Epidermal melanocyte (primary cell): ENCODE measurements around the gene PCSK6.
"Not testable (repeated sequence)": the region's sequence is repeated elsewhere in the genome, so short reads cannot be mapped to it uniquely, and the experiment has no call there.

Source experiments
- DNase-seq: peaks from one replicate; pipeline ENCODE4 v3.0.0; 2011; ENCODE audit warnings: low spot score; ENCODE audit not compliant: insufficient read length

PCSK6 gene

DNA sequence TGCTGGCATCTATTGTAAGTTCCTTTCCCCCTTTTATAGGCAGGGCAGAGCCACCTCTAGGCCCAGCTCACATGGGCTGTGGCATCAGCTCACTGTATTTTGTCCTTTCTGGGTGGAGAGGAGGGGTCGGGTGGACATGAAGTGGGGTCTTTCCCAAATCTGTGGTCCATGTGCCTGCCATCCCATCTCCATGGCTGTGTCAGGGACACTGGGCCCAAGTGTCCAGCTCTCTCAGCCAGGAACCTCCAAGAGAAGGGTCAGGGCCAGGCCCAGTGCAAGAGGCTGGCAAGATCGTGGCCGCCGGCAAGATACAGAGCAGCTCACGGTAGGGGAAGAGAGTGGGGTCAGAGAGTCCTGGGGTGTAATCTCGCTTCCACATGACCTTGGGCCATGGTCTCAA is 85.3 kb downstream of the PCSK6 start:
- DNase-seq: no peak

DNA sequence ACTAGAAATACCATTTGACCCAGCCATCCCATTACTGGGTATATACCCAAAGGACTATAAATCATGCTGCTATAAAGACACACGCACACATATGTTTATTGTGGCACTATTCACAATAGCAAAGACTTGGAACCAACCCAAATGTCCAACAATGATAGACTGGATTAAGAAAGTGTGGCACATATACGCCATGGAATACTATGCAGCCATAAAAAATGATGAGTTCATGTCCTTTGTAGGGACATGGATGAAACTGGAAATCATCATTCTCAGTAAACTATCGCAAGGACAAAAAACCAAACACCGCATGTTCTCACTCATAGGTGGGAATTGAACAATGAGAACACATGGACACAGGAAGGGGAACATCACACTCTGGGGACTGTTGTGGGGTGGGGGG is 86.6 kb downstream of the PCSK6 start:
- DNase-seq: not testable (repeated sequence)

DNA sequence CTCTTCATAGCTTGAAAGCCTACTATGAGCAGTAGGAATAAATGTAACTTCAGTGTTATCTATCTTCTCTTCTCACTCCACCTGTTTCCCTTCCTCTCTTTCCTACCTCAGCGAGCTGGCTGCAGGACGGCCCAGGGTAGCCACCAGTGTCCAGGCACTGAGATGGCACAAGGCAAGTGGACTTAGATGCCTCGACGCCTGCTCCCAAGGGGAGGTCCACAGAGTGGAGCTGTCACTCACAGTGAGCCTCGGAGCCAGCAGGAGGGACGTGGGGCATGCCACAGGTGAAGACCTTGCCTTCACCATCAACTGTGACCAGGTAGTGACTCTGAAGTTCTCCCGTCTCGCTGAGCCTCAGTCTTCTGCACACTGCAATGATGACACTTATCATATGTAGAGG is 88.2 kb downstream of the PCSK6 start:
- no peak for DNase-seq

DNA sequence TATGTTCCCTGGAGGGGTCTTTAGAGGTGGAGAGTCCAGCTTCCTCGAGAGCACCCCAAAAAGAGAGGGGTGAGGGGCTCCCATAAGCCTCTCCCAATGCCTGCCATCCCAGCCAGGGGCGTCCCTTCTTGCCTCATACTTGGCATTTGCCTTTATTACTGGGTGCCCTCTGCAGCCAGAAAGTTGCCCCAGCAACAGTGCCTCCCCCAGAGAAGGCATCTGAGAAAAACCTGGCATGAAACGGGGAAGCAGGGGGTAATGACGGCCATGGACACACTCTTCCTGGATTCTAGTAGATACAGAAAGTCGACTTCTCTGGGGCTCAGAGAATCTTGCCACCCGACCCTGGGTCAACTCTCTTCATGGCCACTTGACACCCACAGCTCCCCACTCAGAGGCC is 90.1 kb downstream of the PCSK6 start:
- DNase-seq: no peak

DNA sequence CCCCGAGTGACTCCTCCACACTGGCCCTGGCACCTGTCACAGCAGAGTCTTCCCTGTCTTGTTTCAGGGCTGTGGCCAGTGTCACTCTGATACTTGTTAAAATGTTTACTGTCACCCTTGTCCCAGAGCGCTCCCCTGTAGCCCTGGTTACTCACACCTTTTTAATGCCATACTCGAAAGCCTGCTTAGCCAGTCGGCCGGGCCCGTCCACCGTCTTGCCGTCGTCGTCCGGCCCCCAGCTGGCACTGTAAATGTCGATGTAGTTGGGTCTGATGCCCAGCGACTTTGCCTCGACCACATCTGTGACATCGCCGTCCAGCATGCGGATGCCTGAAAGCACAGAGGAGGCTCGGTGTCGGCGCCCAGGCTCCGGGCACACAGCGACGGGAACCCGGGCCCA is 91.3 kb downstream of the PCSK6 start:
- no peak for DNase-seq

DNA sequence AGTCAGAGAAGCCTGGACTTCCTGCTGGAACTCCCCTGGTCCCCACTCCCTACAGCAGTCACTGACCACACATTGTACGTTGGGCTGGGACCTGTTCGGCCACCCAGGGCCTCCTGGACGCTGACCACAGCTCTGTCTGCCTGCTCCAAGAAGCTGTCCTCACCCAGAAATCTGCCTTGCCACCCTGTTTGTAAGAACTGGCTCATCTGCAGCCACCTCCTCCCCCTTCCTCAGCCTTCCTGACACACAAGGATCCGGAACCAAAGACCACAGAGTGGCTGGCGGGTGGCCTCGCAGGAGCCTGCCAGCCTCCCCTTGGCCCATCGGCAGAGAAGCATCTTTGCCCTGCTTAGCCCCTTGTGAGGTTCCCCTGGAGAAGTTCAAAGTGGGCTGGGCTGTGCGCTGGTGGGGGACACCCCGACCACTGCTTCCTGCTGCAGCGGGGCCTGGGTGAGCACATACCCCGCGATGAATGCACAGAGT is 91.9 kb downstream of the PCSK6 start:
- DNase-seq: no peak

DNA sequence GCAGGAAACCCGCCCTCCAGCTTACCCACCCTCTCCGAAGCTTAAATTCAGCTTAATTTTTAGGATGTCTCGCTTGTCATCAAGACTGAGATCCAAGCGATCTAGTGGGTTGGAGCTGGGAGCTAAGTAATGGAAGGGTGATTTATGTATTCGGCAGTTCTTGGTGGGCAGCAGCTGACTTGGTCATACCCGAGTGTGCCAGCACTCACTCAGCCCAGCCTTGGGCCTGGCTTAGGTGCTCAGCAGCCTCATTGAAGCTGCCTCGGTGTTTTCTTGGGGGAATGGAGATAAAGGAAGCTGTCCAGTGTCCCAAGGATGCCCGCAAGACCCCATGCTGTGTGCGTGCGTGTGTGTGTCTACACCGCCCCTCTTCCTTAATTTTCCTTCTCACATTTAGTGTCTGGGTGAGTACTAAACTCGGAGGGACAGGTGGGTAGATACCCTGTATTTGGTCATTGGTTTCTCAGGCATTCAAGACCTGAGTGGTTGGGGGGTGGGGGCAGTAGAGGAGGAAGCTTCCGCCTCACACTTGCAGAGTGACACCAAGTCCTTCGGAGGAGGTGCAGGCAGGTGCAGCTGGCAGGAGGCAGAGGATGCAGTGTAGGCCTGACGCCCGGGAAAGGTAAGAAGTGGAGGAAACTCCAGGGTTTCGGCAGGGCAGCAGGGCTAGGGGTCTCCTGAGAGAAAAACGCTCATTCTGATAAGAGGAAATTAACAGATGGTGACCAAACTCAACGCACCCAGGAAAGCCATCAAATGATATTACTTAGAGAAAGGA is 92.8 kb downstream of the PCSK6 start:
- no peak for DNase-seq

DNA sequence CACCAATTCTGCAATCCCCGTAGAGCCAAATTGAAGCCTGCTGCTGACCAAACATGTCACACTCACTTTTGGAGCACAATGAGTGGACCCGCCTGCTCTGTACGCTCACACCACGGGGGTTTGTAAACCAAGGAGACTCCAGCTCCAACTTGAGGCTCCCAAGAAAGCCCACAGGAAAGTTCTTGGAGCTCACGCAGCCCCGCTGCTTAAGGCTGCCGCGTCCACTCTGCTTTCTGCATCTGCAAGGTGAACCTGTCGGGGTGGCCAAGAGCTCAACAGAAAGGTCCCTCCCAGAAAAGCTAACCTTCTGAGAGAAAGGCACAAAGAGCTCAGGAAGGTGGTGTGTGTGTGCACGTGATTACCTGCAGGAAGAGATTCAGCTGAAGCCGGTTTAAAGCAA is 94.9 kb downstream of the PCSK6 start:
- DNase-seq: no peak

DNA sequence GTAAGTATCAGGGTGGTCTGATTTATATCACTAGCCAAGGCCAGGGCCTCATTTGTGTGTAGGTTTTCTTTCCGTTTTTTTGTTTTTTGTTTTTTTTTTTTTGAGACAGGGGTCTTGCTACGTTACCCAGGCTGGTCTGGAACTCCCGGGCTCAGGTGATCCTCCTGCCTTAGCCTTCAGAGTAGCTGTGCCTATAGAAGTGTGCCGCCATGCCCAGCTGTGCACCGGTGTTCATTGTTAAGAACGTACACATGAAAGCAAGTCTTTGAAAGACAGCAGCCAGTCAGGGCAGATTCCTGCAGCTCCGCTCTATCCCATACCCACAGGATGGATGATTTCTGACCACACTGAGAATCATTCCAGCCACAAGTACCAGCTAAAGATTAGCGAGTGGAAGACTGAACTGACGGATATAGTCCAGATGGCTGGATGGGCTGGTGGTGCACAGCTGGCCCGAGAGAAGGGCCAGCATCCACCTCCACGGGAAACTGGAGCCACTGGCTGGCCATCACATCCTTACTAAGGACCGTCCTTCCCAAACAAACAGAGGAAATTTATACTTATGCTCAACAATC is 95.4 kb downstream of the PCSK6 start:
- no peak for DNase-seq

DNA sequence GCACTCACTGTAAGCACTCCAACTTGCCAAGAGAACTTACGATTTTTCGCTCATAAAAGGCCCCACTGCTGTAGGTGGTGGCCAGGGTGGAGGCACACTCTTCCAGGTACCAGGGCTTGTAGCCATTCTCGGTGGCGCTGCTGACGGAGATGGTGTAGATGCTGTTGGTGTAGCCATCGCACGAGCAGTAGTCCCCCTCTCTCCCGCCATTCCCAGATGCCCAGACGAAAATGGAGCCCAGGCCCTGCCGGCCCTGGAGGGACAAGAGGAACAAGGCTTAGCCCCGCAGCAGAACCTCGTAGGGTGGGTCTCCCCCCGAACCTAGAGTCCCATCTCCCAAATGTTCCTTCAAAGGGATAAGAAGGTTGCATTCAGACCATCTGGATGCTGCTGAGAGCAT is 96.3 kb downstream of the PCSK6 start:
- no peak for DNase-seq

DNA sequence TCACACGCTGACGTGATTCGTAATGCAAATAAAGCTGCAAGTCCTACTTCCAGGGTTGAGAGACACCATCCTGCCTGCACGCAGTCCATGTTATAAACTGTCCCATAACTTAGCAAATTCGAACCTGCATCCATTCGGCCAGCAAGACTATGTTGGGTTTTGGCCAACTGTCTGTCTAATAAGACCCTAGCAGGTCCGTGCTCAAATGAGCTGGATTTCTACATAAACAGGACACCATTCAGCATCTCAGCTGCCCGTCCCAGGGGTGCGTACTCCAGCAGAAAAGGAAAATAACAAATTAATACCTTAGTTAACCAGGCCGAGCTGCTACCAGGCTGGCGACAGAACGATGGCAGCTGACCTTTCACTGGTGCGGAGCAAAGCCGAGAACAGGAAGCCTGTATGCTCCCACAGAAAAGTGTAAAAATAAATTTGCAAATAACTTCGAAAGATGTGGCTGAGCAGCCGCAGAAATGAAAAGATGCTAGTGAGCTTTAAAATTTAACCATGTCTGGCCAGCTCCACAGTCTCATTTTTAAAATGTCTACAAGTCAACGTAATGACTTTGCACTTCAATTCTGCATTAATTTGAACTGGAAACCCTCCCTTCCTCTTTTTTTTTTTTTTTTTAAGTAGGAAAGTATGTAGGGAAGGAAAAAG is 97.4 kb downstream of the PCSK6 start:
- DNase-seq: no peak

DNA sequence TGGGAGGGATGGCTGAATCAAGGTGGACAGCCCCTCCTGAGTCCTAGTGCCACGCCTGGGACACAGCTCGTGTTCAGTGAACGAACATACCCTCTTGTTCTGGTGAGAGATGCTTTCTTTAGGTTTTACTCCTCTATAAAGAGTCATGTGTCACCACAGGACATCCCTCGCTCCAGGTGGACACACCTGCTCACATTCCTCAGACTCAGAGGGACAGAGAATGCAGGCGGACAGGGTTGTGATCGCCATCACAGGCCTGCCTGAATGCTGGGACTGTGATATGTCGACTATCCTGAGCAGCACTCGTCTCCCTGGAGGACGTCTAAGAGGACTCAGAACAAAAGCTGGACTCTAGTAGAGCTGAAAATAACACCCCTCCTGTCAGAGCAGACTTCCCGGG is 98.1 kb downstream of the PCSK6 start:
- DNase-seq: no peak

DNA sequence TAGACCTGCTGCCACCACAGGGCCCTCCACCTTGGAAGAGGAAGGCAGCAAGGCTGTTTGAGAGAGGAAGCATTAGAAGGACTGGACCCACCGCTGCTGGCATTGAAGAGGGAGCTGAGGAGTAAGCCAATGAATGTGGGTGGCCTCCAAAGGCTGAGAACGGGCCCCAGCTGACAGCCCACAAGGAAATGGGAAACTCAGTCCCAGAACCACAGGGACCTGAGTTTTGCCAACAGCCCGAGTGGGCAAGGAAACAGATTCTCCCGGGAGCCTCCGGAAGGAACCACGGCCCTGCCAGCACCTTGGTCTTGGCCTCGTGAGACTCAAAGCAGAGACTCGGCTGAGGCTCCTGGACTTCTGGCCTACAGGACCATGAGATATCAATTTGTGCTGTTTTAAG is 99.0 kb downstream of the PCSK6 start:
- no peak for DNase-seq

DNA sequence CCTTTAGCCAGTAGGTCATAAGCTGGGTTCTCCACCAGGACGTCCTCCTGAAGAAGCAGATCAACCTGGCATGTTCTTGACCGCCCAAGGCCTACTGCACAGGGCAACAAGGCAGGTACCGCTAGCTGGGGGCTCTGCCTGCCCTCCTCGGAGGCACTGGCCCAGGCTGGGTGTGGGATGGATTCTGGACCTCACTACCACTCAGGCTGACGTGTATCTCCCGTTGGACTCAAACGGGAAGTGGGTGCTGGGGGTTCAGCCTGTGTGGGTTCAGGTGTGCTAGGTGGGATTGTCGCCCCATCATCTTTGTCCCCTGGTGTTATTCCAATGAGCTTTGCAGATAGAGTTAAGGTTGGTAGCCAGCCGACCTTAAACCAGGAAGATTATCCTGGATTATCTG is 99.4 kb downstream of the PCSK6 start:
- no peak for DNase-seq

DNA sequence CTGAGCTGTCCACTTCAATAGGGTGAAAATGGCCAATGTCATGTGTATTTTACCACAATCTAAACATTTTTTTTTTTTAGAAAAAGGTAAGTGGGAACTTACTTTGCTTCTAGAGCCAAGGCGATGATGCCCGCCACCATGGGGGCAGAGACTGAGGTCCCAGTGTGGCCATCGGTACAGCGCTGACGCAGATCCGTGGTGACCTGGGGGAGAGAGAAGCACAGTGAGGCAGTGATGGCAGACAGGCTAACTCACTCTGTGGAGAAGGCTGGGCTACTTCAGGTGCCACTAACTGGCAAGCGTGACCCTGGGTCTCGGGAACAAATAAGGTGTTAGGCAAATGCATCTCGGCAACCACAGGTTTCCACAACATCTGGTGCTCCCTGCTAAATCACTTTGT is 100.1 kb downstream of the PCSK6 start:
- DNase-seq: no peak

DNA sequence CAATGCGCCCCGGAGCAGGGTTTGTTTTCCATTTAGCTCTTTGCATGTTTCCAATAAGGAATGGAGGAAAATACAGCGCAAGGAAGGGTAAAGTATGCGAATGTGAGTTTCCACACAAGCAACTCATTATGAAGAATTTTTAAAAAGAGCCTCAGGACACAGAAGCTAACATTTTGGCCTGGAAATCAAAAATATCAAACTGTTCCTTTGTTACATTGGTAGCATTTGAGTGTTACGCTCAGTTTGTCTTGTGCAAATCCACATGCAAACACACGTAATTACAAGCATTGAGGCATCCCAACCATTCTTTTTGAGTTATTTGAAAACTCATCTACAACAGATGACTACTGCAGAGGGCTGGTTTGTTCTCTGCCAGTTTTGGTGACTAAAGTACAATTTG is 101.5 kb downstream of the PCSK6 start:
- DNase-seq: peak; percentile 53

DNA sequence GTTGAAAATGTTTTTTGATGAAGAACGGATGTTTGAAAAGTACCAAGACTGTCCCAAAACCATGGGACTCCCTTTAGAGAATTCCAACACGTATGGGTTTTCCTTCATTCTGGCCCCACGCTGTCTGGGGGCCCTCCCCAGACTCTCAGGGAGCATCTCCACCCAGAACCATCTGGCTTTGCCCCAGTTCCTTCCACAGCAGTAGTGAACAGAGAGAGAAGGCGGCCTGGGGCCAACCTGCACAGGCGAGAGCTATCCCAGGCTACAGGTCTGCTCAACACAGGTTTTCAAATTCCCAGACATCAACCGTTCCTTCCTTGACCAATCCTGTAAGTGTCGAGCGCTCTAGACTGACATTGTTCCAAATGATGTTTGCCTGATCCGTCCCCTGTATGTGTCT is 101.9 kb downstream of the PCSK6 start:
- no peak for DNase-seq

DNA sequence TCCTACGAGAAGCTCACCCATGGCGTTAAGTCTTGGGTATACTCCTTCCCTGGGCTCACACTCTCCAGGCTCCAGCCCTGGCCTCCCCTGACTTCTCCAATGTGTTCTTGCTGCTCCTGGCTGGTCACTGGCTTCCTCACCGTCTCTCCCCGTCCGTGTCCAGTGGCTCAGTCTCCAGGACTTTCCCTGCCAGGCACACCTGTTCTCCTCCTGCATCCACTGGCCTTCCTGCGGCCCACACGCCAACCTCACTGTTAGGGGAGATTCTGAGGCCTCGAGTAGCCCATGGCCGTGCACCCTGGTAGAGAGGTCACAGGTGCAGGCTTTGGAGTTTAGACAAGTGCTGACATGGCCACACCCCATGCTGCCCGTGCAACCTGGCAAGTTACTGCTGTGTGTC is 102.5 kb downstream of the PCSK6 start:
- no peak for DNase-seq

DNA sequence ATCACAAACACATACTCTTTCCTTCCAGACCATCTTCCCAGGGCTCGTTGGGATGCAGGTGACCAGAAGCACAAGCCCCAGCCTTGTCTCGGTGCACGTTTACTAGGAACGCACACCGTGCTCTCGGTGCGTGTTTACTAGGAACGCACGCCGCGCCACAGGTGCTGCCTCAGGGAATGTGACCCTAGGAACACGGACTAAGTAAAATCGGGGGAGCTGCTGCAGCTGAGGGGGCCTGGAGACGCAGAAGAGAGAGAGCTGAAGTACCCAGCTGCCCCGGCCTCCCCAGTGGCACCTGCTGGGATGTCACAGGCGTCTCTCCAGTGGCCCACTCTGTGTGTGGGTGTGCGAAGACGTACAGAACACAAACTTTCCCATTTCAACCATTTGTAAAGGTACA is 103.5 kb downstream of the PCSK6 start:
- DNase-seq: no peak

DNA sequence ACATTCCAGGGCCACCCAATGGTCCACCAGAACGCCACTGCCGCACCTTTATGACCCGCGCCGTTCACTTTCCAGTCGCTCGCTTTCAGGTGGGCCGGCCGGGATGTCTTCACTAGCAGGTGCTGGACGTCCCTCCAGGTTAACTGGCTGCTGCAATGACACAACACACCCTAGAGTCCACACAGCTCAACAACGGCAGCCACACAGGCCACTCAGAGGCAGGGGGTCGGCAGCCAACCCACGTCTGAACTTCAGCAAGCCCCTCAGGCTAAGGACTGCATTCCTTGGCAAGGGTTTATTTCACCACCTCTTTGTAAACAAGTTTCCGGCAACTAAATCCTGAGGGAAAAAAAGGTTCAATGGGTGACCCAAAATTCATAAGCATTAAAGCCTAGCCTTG is 105.2 kb downstream of the PCSK6 start:
- DNase-seq: no peak

DNA sequence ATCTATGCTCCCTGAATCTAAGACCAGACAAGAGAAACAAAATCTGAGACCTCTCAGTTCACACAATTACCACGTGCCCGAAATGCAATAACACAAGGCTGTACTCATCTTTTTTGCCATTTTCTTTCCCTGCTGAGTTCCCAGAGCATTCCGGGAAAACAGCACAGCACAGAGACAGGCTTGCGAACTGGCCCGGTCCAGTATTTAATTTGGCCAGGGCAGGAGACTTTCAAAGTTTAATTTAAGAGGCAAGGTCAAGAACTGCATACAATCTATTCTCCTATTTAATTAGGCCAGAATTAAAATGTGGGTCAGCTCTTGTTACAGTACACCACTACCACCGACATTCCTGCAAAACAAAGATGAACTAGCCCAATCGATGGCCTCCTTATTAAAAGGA is 107.0 kb downstream of the PCSK6 start:
- DNase-seq: no peak

DNA sequence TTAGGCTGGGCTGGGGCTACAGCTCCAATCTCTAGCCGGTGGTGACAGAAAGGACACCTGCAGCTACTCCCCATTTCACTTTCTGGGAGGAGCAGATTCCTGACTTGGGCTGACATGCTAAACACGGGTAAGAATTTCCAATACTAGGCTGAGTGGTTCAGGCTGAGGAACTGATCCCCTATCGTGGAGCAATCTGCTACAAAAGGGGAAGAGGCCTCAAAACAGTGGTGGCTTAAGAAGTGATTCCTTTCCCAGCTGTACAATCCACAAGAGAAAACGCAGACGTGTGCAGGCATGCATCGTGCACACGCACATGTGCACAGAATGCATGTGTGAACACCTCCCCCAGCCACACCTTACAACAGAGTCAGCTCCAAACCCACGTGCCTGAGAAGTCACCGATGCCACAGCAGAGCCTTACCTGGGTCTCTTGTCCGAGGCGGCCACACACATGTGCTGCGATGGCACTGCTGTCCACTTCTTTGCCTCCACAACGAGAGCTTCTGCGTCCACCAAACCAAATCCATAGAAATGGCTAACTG is 107.8 kb downstream of the PCSK6 start:
- no peak for DNase-seq

DNA sequence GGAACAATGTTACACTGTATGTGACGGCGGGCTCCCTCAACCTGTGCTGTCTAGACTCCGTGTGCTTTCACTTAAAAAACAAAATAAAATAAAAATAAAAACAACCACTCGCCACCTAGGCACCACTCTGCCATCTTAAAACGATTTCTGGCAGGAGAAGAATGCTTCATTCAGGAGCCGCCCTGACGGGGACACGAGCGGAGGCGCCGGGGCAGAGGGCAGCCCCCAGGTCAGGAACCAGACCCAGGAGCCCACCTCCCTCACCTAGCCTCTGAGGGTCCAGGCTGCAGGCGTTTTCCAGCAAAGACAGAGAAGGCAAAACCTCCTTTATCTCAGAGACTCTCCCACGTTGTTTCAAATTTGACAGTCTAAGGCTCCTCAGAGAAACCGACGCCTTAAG is 109.4 kb downstream of the PCSK6 start:
- DNase-seq: no peak
